ENCODE results near the gene PIM2. TPM values are rescaled to one million over a fixed set of nuclear protein-coding genes. Genes with fewer than 3 reads are reported as not detected.

Gene PIM2
- total and polyA plus RNA-seq, 4 donors = 4.5 to 28.3 (median 6.9) TPM

DNA sequence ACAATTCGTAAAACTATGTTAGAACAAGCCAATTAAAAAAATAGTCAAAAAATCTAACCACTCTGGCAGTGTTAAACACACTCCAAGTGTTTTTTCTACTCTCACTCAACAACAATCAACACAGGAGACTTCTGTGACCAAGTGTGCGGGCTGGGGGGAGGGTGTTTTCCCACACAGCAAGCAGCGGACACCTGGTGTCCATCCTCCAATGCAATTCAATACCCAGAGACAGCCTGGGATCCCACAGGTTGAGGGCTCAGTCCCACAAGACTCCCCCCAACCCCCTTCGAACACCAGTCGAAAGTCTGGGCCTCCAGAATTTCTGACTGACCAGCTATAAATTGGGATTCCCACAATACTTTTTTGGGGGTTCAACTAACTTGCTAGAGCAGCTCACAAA is 8.3 kb upstream of the PIM2 start:
- DNase-seq (ENCODE audit: low spot score) = no peak
- Histone ChIP-seq H3K27ac (ENCODE audit: low read depth in 1 of 2, low read length in 2 of 2) (no peak overlapping the region), H3K9me3 (ENCODE audit: control insufficient read depth in 4 of 4, low read length in 3 of 4) (no peaks in the 10 kb centered on the region), H3K4me1 (ENCODE audit: control insufficient read depth in 4 of 4, insufficient read depth in 4 of 4, low read length in 3 of 4) (no peaks in the 10 kb centered on the region), H3K36me3 (ENCODE audit: control insufficient read depth in 4 of 4, insufficient read depth in 3 of 4, low read depth in 1 of 4, low read length in 3 of 4) (peaks cover 7 to 31% (median 9%) of the 10 kb centered on the region in 4 donors), H3K4me3 (ENCODE audit: low read depth in 1 of 3, low read length in 3 of 3) (no peak overlapping the region), H3K27me3 (ENCODE audit: control insufficient read depth in 4 of 4, insufficient read depth in 4 of 4, low read length in 3 of 4) (no peaks in the 10 kb centered on the region), H3K9ac (ENCODE audit: low read depth in 1 of 2, low read length in 2 of 2) (no peak overlapping the region)
- WGBS = 96% methylated on average over 5 of the region's 5 CpGs
- TF ChIP-seq HNF4A (conservative IDR thresholded peaks at IDR 0.05) (no peak), TAF1 (conservative IDR thresholded peaks at IDR 0.05) (no peak), NR2F2 (IDR thresholded peaks at IDR 0.05) (no peak), FOXA1 (IDR thresholded peaks at IDR 0.05) (no peak), ZBTB33 (IDR thresholded peaks at IDR 0.05) (no peak), RAD21 (IDR thresholded peaks at IDR 0.05) (no peak), GABPA (IDR thresholded peaks at IDR 0.05 in 1 of 2, conservative IDR thresholded peaks at IDR 0.05 in 1 of 2) (no peak), HNF4G (IDR thresholded peaks at IDR 0.05) (no peak), JUND (IDR thresholded peaks at IDR 0.05) (no peak), RXRA (IDR thresholded peaks at IDR 0.05) (no peak), YY1 (IDR thresholded peaks at IDR 0.05) (no peak), ATF3 (IDR thresholded peaks at IDR 0.05) (no peak), SP1 (IDR thresholded peaks at IDR 0.05) (no peak), CTCF (IDR thresholded peaks at IDR 0.05; ENCODE audit: low read depth, low read length, missing input control) (no peak), EGR1 (IDR thresholded peaks at IDR 0.05; ENCODE audit: low read depth in 2 of 2) (no peak), FOXA2 (IDR thresholded peaks at IDR 0.05) (no peak)
- TF ChIP-seq, protein P1, sequence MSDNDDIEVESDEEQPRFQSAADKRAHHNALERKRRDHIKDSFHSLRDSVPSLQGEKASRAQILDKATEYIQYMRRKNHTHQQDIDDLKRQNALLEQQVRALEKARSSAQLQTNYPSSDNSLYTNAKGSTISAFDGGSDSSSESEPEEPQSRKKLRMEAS (IDR thresholded peaks at IDR 0.05) = no peak
- TF ChIP-seq, protein P2, sequence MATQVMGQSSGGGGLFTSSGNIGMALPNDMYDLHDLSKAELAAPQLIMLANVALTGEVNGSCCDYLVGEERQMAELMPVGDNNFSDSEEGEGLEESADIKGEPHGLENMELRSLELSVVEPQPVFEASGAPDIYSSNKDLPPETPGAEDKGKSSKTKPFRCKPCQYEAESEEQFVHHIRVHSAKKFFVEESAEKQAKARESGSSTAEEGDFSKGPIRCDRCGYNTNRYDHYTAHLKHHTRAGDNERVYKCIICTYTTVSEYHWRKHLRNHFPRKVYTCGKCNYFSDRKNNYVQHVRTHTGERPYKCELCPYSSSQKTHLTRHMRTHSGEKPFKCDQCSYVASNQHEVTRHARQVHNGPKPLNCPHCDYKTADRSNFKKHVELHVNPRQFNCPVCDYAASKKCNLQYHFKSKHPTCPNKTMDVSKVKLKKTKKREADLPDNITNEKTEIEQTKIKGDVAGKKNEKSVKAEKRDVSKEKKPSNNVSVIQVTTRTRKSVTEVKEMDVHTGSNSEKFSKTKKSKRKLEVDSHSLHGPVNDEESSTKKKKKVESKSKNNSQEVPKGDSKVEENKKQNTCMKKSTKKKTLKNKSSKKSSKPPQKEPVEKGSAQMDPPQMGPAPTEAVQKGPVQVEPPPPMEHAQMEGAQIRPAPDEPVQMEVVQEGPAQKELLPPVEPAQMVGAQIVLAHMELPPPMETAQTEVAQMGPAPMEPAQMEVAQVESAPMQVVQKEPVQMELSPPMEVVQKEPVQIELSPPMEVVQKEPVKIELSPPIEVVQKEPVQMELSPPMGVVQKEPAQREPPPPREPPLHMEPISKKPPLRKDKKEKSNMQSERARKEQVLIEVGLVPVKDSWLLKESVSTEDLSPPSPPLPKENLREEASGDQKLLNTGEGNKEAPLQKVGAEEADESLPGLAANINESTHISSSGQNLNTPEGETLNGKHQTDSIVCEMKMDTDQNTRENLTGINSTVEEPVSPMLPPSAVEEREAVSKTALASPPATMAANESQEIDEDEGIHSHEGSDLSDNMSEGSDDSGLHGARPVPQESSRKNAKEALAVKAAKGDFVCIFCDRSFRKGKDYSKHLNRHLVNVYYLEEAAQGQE (IDR thresholded peaks at IDR 0.05) = no peak

Measured in liver (tissue), 9 donors.